Astrocyte (in vitro differentiated cells and primary cell): Measurements from ENCODE around the gene SLC39A9. TPM values are rescaled to one million over a fixed set of nuclear protein-coding genes. Genes with fewer than 3 reads are reported as not detected.

Source experiments
- DNase-seq: peaks from one replicate; pipeline ENCODE4 v3.0.0-alpha.2; 2010; ENCODE audit warnings: low read depth
- FAIRE-seq: peaks from 2 replicates; lab custom pipeline; 2011; peaks lifted over from hg19 to GRCh38; lab: Jason Lieb, UNC
- H2AFZ ChIP-seq: 2 replicates; pipeline ENCODE4 v1.6.0; 2012; ENCODE audit warnings: low read depth, low read length, inconsistent platforms
- H3K27ac ChIP-seq: 2 replicates; pipeline ENCODE4 v1.5.1; 2011; ENCODE audit warnings: low read depth, low read length, inconsistent platforms
- H3K27me3 ChIP-seq: 2 replicates; pipeline ENCODE4 v1.6.0; 2011; ENCODE audit warnings: low read length, inconsistent platforms; ENCODE audit not compliant: insufficient read depth
- H3K36me3 ChIP-seq: 2 replicates; pipeline ENCODE4 v1.5.1; 2011; ENCODE audit warnings: low read length, inconsistent platforms; ENCODE audit not compliant: insufficient read depth
- H3K4me1 ChIP-seq: 2 replicates; pipeline ENCODE4 v1.5.1; 2011; ENCODE audit warnings: low read length, inconsistent platforms; ENCODE audit not compliant: insufficient read depth
- H3K4me2 ChIP-seq: 2 replicates; pipeline ENCODE4 v1.6.0; 2012; ENCODE audit warnings: low read length, inconsistent platforms
- H3K4me3 ChIP-seq: 2 replicates; pipeline ENCODE4 v1.5.1; 2011; ENCODE audit warnings: low read depth, mild to moderate bottlenecking, low read length, inconsistent platforms; ENCODE audit not compliant: insufficient read depth
- H3K79me2 ChIP-seq: 2 replicates; pipeline ENCODE4 v1.6.0; 2012; ENCODE audit warnings: mild to moderate bottlenecking, low read length, inconsistent platforms; ENCODE audit not compliant: insufficient read depth
- H3K9ac ChIP-seq: 2 replicates; pipeline ENCODE4 v1.6.0; 2012; ENCODE audit warnings: mild to moderate bottlenecking, low read length, inconsistent platforms
- H3K9me3 ChIP-seq: 2 replicates; pipeline ENCODE4 v1.5.1; 2012; ENCODE audit warnings: low read depth, mild to moderate bottlenecking, low read length, inconsistent platforms; ENCODE audit not compliant: insufficient read depth
- H4K20me1 ChIP-seq: 2 replicates; pipeline ENCODE4 v1.6.0; 2012; ENCODE audit warnings: low read length, inconsistent platforms; ENCODE audit not compliant: insufficient read depth
- H3K27ac Mint-ChIP-seq: one replicate; pipeline ENCODE4 v1.8.0; 2021; ENCODE audit warnings: mild to moderate bottlenecking, mixed read lengths; ENCODE audit not compliant: unreplicated experiment
- H3K27me3 Mint-ChIP-seq: one replicate; pipeline ENCODE4 v1.8.0; 2021; ENCODE audit warnings: low read depth, mixed read lengths; ENCODE audit not compliant: unreplicated experiment
- H3K36me3 Mint-ChIP-seq: one replicate; pipeline ENCODE4 v1.8.0; 2021; ENCODE audit warnings: low read depth, mixed read lengths; ENCODE audit not compliant: unreplicated experiment
- H3K4me1 Mint-ChIP-seq: one replicate; pipeline ENCODE4 v1.8.0; 2021; ENCODE audit warnings: low read depth, mixed read lengths; ENCODE audit not compliant: unreplicated experiment
- H3K4me3 Mint-ChIP-seq: one replicate; pipeline ENCODE4 v1.8.0; 2021; ENCODE audit warnings: mild to moderate bottlenecking, moderate library complexity, mixed read lengths; ENCODE audit not compliant: unreplicated experiment
- H3K9me3 Mint-ChIP-seq: one replicate; pipeline ENCODE4 v1.8.0; 2021; ENCODE audit warnings: mild to moderate bottlenecking, mixed read lengths; ENCODE audit not compliant: unreplicated experiment
- CTCF ChIP-seq: IDR thresholded peaks from 2 replicates; pipeline ENCODE4 v1.5.1; 2011; ENCODE audit warnings: low read depth, mild to moderate bottlenecking, inconsistent platforms, low read length, moderate library complexity; ENCODE audit not compliant: insufficient read depth
- EZH2 ChIP-seq: IDR thresholded peaks from 2 replicates; pipeline ENCODE4 v1.6.1; 2012; ENCODE audit warnings: mild to moderate bottlenecking, low read length, inconsistent platforms; ENCODE audit not compliant: insufficient read depth
- total RNA-seq: library from RNA; stranded (reverse); gene quantifications from 2 replicates; pipeline ENCODE4 v1.2.1, GENCODE V29; 2021

Gene SLC39A9
- total RNA-seq, 1 donor from 2014 or later, result 69.5 TPM

GRCh38 chr14:69392481-69392880 is 6.0 kb upstream of the SLC39A9 start:
- no peak overlapping the region for H3K4me2 ChIP-seq
- FAIRE-seq (no peak), DNase-seq (no peak)
- peaks cover 43% of the 10 kb centered on the region for H3K36me3 ChIP-seq
- no peaks in the 10 kb centered on the region for H3K27me3 ChIP-seq
- peaks cover 13% of the 10 kb centered on the region for H3K4me1 Mint-ChIP-seq
- no peak overlapping the region for H3K4me3 ChIP-seq
- peaks cover 14% of the 10 kb centered on the region for H3K36me3 Mint-ChIP-seq
- H3K27ac Mint-ChIP-seq, result no peak overlapping the region
- H4K20me1 ChIP-seq, result peaks cover 82% of the 10 kb centered on the region
- H3K27me3 Mint-ChIP-seq, result no peaks in the 10 kb centered on the region
- no peak overlapping the region for H3K9ac ChIP-seq
- H3K9me3 Mint-ChIP-seq, result no peaks in the 10 kb centered on the region
- H3K4me3 Mint-ChIP-seq, result no peak overlapping the region
- no peak overlapping the region for H3K27ac ChIP-seq
- TF ChIP-seq EZH2 (no peak), CTCF (no peak)
- no peak overlapping the region for H2AFZ ChIP-seq
- H3K4me1 ChIP-seq, result peaks cover 10% of the 10 kb centered on the region
- H3K9me3 ChIP-seq, result no peaks in the 10 kb centered on the region
- peaks cover 99% of the 10 kb centered on the region for H3K79me2 ChIP-seq

- DNase-seq, result no peak
- Mint-ChIP-seq H3K27me3 (no peaks in the 10 kb centered on the region), H3K9me3 (no peaks in the 10 kb centered on the region), H3K36me3 (peaks cover 9% of the 10 kb centered on the region), H3K4me1 (peaks cover 19% of the 10 kb centered on the region), H3K27ac (no peak overlapping the region), H3K4me3 (peak overlapping the region; percentile 29)
- Histone ChIP-seq H4K20me1 (peaks cover 67% of the 10 kb centered on the region), H3K9ac (no peak overlapping the region), H3K4me3 (no peak overlapping the region), H3K4me1 (peaks cover 24% of the 10 kb centered on the region), H3K27me3 (no peaks in the 10 kb centered on the region), H3K9me3 (no peaks in the 10 kb centered on the region), H3K36me3 (peaks cover 37% of the 10 kb centered on the region), H3K79me2 (peaks cover 96% of the 10 kb centered on the region), H2AFZ (no peak overlapping the region), H3K27ac (no peak overlapping the region), H3K4me2 (peak overlapping the region; percentile 89)
- TF ChIP-seq CTCF (no peak), EZH2 (no peak)
- FAIRE-seq, result no peak
Observed at GRCh38 chr14:69395929-69396328, 2.6 kb upstream of the SLC39A9 start.

GRCh38 chr14:69398818-69399210 is 322 bp downstream of the SLC39A9 start:
- H3K79me2 ChIP-seq, result peaks cover 96% of the 10 kb centered on the region
- peak overlapping the region; percentile 84 for H2AFZ ChIP-seq
- H3K36me3 Mint-ChIP-seq, result peaks cover 3% of the 10 kb centered on the region
- peaks cover 17% of the 10 kb centered on the region for H3K36me3 ChIP-seq
- peaks cover 61% of the 10 kb centered on the region for H4K20me1 ChIP-seq
- no peaks in the 10 kb centered on the region for H3K27me3 Mint-ChIP-seq
- peak overlapping the region; percentile 85 for H3K4me3 ChIP-seq
- peak overlapping the region; percentile 100 for H3K9ac ChIP-seq
- H3K4me1 Mint-ChIP-seq, result peaks cover 20% of the 10 kb centered on the region
- peak overlapping the region; percentile 94 for H3K4me3 Mint-ChIP-seq
- H3K27ac ChIP-seq, result peak overlapping the region; percentile 95
- FAIRE-seq, result no peak
- H3K9me3 Mint-ChIP-seq, result no peaks in the 10 kb centered on the region
- no peaks in the 10 kb centered on the region for H3K9me3 ChIP-seq
- peak overlapping the region; percentile 97 for H3K27ac Mint-ChIP-seq
- TF ChIP-seq CTCF, result no peak
- no peak for TF ChIP-seq EZH2
- H3K27me3 ChIP-seq, result no peaks in the 10 kb centered on the region
- DNase-seq, result no peak
- H3K4me1 ChIP-seq, result peaks cover 34% of the 10 kb centered on the region
- H3K4me2 ChIP-seq, result peak overlapping the region; percentile 89
